Measurements from ENCODE around the gene METTL21C.

Gene METTL21C

GRCh38 chr13:102700088-102701031 lies 5.5 kb upstream of the METTL21C start:
- no peak overlapping the region for H3K4me2 ChIP-seq
- H3K27ac ChIP-seq: no peak overlapping the region
- H4K20me1 ChIP-seq: no peaks in the 10 kb centered on the region
- no peak overlapping the region for H3K9ac ChIP-seq
- no peaks in the 10 kb centered on the region for H3K4me1 ChIP-seq
- no peaks in the 10 kb centered on the region for H3K9me3 ChIP-seq (replicated peaks in 1 of 11)
- H3K27me3 ChIP-seq: no peaks in the 10 kb centered on the region
- no peak overlapping the region for H3K4me3 ChIP-seq
- TF ChIP-seq Cebpa-rat (IDR thresholded peaks at IDR 0.05): no peak
- H3K36me3 ChIP-seq: no peaks in the 10 kb centered on the region

- no peaks in the 10 kb centered on the region for H3K4me1 ChIP-seq
- H3K27ac ChIP-seq: no peak overlapping the region
- H3K27me3 ChIP-seq: no peaks in the 10 kb centered on the region
- no peak for TF ChIP-seq Cebpa-rat (IDR thresholded peaks at IDR 0.05)
- no peaks in the 10 kb centered on the region for H4K20me1 ChIP-seq
- H3K4me3 ChIP-seq: no peak overlapping the region
- no peak overlapping the region for H3K4me2 ChIP-seq
- H3K9ac ChIP-seq: no peak overlapping the region
- H3K9me3 ChIP-seq (replicated peaks in 1 of 11): no peaks in the 10 kb centered on the region
- H3K36me3 ChIP-seq: no peaks in the 10 kb centered on the region
Observed at GRCh38 chr13:102699504-102699903, 4.7 kb upstream of the METTL21C start.

- Histone ChIP-seq H3K9me3 (replicated peaks in 1 of 11) (no peaks in the 10 kb centered on the region), H3K27ac (no peak overlapping the region), H3K4me1 (0 out of 20 replicates have a peak, but pooled peaks cover 0 to 2% (median 0%) of the 10 kb centered on the region in 10 experiments), H3K9ac (no peak overlapping the region), H3K27me3 (no peaks in the 10 kb centered on the region), H3K4me3 (no peak overlapping the region), H3K4me2 (no peak overlapping the region), H3K36me3 (no peaks in the 10 kb centered on the region), H4K20me1 (no peaks in the 10 kb centered on the region)
- no peak for TF ChIP-seq Cebpa-rat (IDR thresholded peaks at IDR 0.05)
Observed at GRCh38 chr13:102698649-102698980, 3.8 kb upstream of the METTL21C start.

- Histone ChIP-seq H3K4me2 (no peak overlapping the region), H3K4me3 (no peak overlapping the region), H3K36me3 (no peaks in the 10 kb centered on the region), H3K27me3 (no peaks in the 10 kb centered on the region), H3K27ac (no peak overlapping the region), H3K4me1 (0 out of 20 replicates have a peak, but pooled peaks cover 0 to 4% (median 0%) of the 10 kb centered on the region in 10 experiments), H3K9ac (no peak overlapping the region), H4K20me1 (no peaks in the 10 kb centered on the region), H3K9me3 (replicated peaks in 1 of 11) (no peaks in the 10 kb centered on the region)
- no peak for TF ChIP-seq Cebpa-rat (IDR thresholded peaks at IDR 0.05)
Observed at GRCh38 chr13:102697929-102698648, 3.2 kb upstream of the METTL21C start.

- H3K27ac ChIP-seq: no peak overlapping the region
- no peaks in the 10 kb centered on the region for H3K9me3 ChIP-seq (replicated peaks in 1 of 11)
- H3K9ac ChIP-seq: no peak overlapping the region
- no peaks in the 10 kb centered on the region for H4K20me1 ChIP-seq
- no peak overlapping the region for H3K4me2 ChIP-seq
- H3K4me1 ChIP-seq: 0 out of 20 replicates have a peak, but pooled peaks cover 0 to 4% (median 0%) of the 10 kb centered on the region in 10 experiments
- no peak overlapping the region for H3K4me3 ChIP-seq
- no peaks in the 10 kb centered on the region for H3K36me3 ChIP-seq
- no peak for TF ChIP-seq Cebpa-rat (IDR thresholded peaks at IDR 0.05)
- no peaks in the 10 kb centered on the region for H3K27me3 ChIP-seq
Observed at GRCh38 chr13:102697264-102697663, 2.4 kb upstream of the METTL21C start.

GRCh38 chr13:102696465-102696864 lies 1.6 kb upstream of the METTL21C start:
- no peak overlapping the region for H3K4me2 ChIP-seq
- no peaks in the 10 kb centered on the region for H3K9me3 ChIP-seq (replicated peaks in 1 of 11)
- no peaks in the 10 kb centered on the region for H4K20me1 ChIP-seq
- no peaks in the 10 kb centered on the region for H3K36me3 ChIP-seq
- 0 out of 20 replicates have a peak, but pooled peaks cover 0 to 4% (median 0%) of the 10 kb centered on the region in 10 experiments for H3K4me1 ChIP-seq
- no peak overlapping the region for H3K9ac ChIP-seq
- H3K27ac ChIP-seq: no peak overlapping the region
- H3K4me3 ChIP-seq: no peak overlapping the region
- no peak for TF ChIP-seq Cebpa-rat (IDR thresholded peaks at IDR 0.05)
- no peaks in the 10 kb centered on the region for H3K27me3 ChIP-seq

GRCh38 chr13:102693776-102694175 lies 1.1 kb downstream of the METTL21C start:
- Histone ChIP-seq H3K4me1 (0 out of 20 replicates have a peak, but pooled peaks cover 0 to 4% (median 0%) of the 10 kb centered on the region in 10 experiments), H3K27me3 (no peaks in the 10 kb centered on the region), H3K4me2 (no peak overlapping the region), H3K9me3 (replicated peaks in 1 of 11) (no peaks in the 10 kb centered on the region), H3K36me3 (no peaks in the 10 kb centered on the region), H3K9ac (no peak overlapping the region), H3K27ac (no peak overlapping the region), H3K4me3 (no peak overlapping the region), H4K20me1 (no peaks in the 10 kb centered on the region)
- TF ChIP-seq Cebpa-rat (IDR thresholded peaks at IDR 0.05): no peak

- no peaks in the 10 kb centered on the region for H3K36me3 ChIP-seq
- H3K9me3 ChIP-seq (replicated peaks in 1 of 11): no peaks in the 10 kb centered on the region
- peaks cover 0 to 4% (median 0%) of the 10 kb centered on the region in 10 experiments; a peak in 2 of 20 replicates for H3K4me1 ChIP-seq
- H3K4me2 ChIP-seq: no peak overlapping the region
- no peak overlapping the region for H3K27ac ChIP-seq
- no peaks in the 10 kb centered on the region for H3K27me3 ChIP-seq
- no peak overlapping the region for H3K9ac ChIP-seq
- H4K20me1 ChIP-seq: no peaks in the 10 kb centered on the region
- no peak overlapping the region for H3K4me3 ChIP-seq
- TF ChIP-seq Cebpa-rat (IDR thresholded peaks at IDR 0.05): no peak
Observed at GRCh38 chr13:102693250-102693649, 1.6 kb downstream of the METTL21C start.

- Histone ChIP-seq H3K4me1 (peaks cover 0 to 6% (median 0%) of the 10 kb centered on the region in 10 experiments; a peak in 2 of 20 replicates), H3K27me3 (no peaks in the 10 kb centered on the region), H4K20me1 (no peaks in the 10 kb centered on the region), H3K9ac (no peak overlapping the region), H3K4me2 (no peak overlapping the region), H3K4me3 (no peak overlapping the region), H3K27ac (no peak overlapping the region), H3K9me3 (replicated peaks in 1 of 11) (no peaks in the 10 kb centered on the region), H3K36me3 (no peaks in the 10 kb centered on the region)
- no peak for TF ChIP-seq Cebpa-rat (IDR thresholded peaks at IDR 0.05)
Observed at GRCh38 chr13:102692491-102692826, 2.4 kb downstream of the METTL21C start.
